ENCODE results near the gene EZR. TPM values are rescaled to one million over a fixed set of nuclear protein-coding genes. Genes with fewer than 3 reads are reported as not detected.

EZR gene
- total RNA-seq, 1 donor from 2014 or later: 254 TPM

DNA sequence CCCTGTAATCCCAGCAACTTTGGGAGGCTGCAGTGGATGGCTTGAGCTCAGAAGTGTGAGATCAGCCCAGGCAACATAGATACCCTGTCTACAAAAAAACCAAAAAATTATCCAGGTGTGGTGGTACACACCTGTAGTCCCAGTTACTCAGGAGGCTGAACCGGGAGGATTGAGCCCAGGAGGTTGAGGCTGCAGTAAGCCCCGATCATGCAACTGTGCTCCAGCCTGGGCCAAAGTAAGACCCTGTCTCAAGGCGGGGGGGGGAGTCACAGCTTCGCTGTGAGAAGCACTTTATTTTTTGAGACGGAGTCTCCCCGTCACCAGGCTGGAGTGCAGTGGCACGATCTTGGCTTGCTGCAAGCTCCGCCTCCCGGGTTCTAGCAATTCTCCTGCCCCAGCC, 54.2 kb downstream of the EZR start:
- H3K4me2 ChIP-seq (ENCODE audit: low read length): no peak overlapping the region
- Mint-ChIP-seq H3K4me3 (ENCODE audit: unreplicated experiment) (no peak overlapping the region), H3K27ac (ENCODE audit: unreplicated experiment) (no peak overlapping the region), H3K4me1 (ENCODE audit: low read depth, unreplicated experiment) (peaks cover 2% of the 10 kb centered on the region), H3K9me3 (ENCODE audit: unreplicated experiment) (no peaks in the 10 kb centered on the region), H3K36me3 (ENCODE audit: low read depth, unreplicated experiment) (peaks cover 30% of the 10 kb centered on the region), H3K27me3 (ENCODE audit: low read depth, unreplicated experiment) (no peaks in the 10 kb centered on the region)
- peaks cover 44% of the 10 kb centered on the region for H3K36me3 ChIP-seq (ENCODE audit: insufficient read depth, low read length)
- no peak for TF ChIP-seq EZH2 (IDR thresholded peaks at IDR 0.05; ENCODE audit: insufficient read depth, low read length)
- TF ChIP-seq, protein P1, sequence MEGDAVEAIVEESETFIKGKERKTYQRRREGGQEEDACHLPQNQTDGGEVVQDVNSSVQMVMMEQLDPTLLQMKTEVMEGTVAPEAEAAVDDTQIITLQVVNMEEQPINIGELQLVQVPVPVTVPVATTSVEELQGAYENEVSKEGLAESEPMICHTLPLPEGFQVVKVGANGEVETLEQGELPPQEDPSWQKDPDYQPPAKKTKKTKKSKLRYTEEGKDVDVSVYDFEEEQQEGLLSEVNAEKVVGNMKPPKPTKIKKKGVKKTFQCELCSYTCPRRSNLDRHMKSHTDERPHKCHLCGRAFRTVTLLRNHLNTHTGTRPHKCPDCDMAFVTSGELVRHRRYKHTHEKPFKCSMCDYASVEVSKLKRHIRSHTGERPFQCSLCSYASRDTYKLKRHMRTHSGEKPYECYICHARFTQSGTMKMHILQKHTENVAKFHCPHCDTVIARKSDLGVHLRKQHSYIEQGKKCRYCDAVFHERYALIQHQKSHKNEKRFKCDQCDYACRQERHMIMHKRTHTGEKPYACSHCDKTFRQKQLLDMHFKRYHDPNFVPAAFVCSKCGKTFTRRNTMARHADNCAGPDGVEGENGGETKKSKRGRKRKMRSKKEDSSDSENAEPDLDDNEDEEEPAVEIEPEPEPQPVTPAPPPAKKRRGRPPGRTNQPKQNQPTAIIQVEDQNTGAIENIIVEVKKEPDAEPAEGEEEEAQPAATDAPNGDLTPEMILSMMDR (IDR thresholded peaks at IDR 0.05; ENCODE audit: insufficient read depth, low read depth, low read length): no peak
- H3K79me2 ChIP-seq (ENCODE audit: insufficient read depth, low read length): no peaks in the 10 kb centered on the region
- H3K4me1 ChIP-seq (ENCODE audit: insufficient read depth, low read length): no peaks in the 10 kb centered on the region
- DNase-seq (ENCODE audit: low read depth) (no peak), FAIRE-seq (no peak)
- no peak overlapping the region for H2AFZ ChIP-seq (ENCODE audit: low read depth, low read length)
- peaks cover 6% of the 10 kb centered on the region for H4K20me1 ChIP-seq (ENCODE audit: insufficient read depth, low read length)
- no peak overlapping the region for H3K27ac ChIP-seq (ENCODE audit: low read depth, low read length)
- H3K27me3 ChIP-seq (ENCODE audit: insufficient read depth, low read length): no peaks in the 10 kb centered on the region
- no peak overlapping the region for H3K9ac ChIP-seq (ENCODE audit: low read length)
- no peak overlapping the region for H3K4me3 ChIP-seq (ENCODE audit: insufficient read depth, low read depth, low read length)
- H3K9me3 ChIP-seq (ENCODE audit: insufficient read depth, low read depth, low read length): no peaks in the 10 kb centered on the region

DNA sequence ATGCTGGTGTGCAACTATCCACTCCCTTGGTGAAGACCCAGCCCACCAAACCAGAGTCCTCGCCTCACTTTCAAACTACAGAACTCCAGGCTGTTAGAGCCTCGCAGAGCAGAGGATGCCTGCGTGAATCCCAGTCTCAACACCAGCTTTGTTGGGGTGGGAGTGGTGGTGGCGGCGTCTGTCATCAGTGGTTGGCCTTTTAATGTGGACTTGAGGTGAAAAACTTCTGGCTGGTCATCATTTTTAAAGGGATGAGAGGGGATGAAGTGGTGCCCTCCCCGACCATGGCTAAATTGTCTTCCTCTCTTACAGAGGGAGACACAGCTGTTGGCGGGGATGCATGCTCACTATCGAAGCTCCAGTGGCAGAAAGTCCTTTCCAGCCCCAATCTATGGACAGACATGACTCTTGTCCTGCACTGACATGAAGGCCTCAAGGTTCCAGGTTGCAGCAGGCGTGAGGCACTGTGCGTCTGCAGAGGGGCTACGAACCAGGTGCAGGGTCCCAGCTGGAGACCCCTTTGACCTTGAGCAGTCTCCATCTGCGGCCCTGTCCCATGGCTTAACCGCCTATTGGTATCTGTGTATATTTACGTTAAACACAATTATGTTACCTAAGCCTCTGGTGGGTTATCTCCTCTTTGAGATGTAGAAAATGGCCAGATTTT, 54.9 kb downstream of the EZR start:
- Histone ChIP-seq H4K20me1 (ENCODE audit: insufficient read depth, low read length) (peaks cover 6% of the 10 kb centered on the region), H3K4me2 (ENCODE audit: low read length) (no peak overlapping the region), H3K36me3 (ENCODE audit: insufficient read depth, low read length) (peaks cover 38% of the 10 kb centered on the region), H2AFZ (ENCODE audit: low read depth, low read length) (no peak overlapping the region), H3K79me2 (ENCODE audit: insufficient read depth, low read length) (no peaks in the 10 kb centered on the region), H3K9ac (ENCODE audit: low read length) (no peak overlapping the region), H3K4me1 (ENCODE audit: insufficient read depth, low read length) (no peaks in the 10 kb centered on the region), H3K27me3 (ENCODE audit: insufficient read depth, low read length) (no peaks in the 10 kb centered on the region), H3K27ac (ENCODE audit: low read depth, low read length) (no peak overlapping the region), H3K4me3 (ENCODE audit: insufficient read depth, low read depth, low read length) (no peak overlapping the region), H3K9me3 (ENCODE audit: insufficient read depth, low read depth, low read length) (no peaks in the 10 kb centered on the region)
- H3K27me3 Mint-ChIP-seq (ENCODE audit: low read depth, unreplicated experiment): no peaks in the 10 kb centered on the region
- H3K4me3 Mint-ChIP-seq (ENCODE audit: unreplicated experiment): no peak overlapping the region
- H3K36me3 Mint-ChIP-seq (ENCODE audit: low read depth, unreplicated experiment): peaks cover 24% of the 10 kb centered on the region
- DNase-seq (ENCODE audit: low read depth): no peak
- no peaks in the 10 kb centered on the region for H3K9me3 Mint-ChIP-seq (ENCODE audit: unreplicated experiment)
- no peaks in the 10 kb centered on the region for H3K4me1 Mint-ChIP-seq (ENCODE audit: low read depth, unreplicated experiment)
- FAIRE-seq: no peak
- H3K27ac Mint-ChIP-seq (ENCODE audit: unreplicated experiment): no peak overlapping the region
- no peak for TF ChIP-seq EZH2 (IDR thresholded peaks at IDR 0.05; ENCODE audit: insufficient read depth, low read length)
- TF ChIP-seq, protein P1 (IDR thresholded peaks at IDR 0.05; ENCODE audit: insufficient read depth, low read depth, low read length): no peak

DNA sequence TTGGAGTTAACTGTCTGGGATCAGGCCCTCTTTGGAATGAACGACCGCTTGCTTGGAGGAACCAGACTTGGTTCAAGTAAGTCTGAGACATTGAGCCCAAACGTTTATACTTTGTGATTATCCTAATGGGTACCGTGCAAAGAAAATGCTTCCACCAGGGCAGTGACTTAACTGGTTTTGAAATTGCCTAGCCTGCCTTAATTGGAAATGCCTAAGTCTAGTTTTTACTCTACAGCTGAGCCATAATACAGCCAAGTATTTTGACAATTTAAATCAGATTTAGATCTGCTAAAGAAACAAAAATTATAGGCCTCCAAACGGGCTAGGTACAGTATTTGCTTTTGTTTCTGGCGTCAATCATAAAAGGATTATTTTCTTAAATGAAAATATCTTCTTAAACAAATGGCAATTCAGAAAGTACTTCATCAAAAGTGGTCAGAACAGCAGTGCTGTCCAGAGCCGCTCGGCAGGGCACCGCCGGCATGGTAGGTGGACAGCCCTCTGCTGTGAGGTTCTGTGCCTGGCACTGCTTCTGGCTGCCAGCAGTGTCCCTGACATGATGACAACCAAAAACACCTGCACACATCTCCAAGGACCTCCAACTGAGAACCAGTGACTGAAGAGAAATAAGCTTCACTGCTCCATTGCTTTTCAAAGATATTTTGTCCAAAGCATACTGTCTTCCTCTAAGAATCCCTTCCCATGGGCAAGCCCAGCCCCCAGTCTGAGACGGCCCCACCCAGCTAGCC, 55.6 kb downstream of the EZR start:
- no peak overlapping the region for H3K9ac ChIP-seq (ENCODE audit: low read length)
- no peaks in the 10 kb centered on the region for H3K9me3 ChIP-seq (ENCODE audit: insufficient read depth, low read depth, low read length)
- TF ChIP-seq EZH2 (IDR thresholded peaks at IDR 0.05; ENCODE audit: insufficient read depth, low read length): no peak
- TF ChIP-seq, protein P1 (IDR thresholded peaks at IDR 0.05; ENCODE audit: insufficient read depth, low read depth, low read length): no peak
- Mint-ChIP-seq H3K4me3 (ENCODE audit: unreplicated experiment) (no peak overlapping the region), H3K36me3 (ENCODE audit: low read depth, unreplicated experiment) (peaks cover 17% of the 10 kb centered on the region), H3K27ac (ENCODE audit: unreplicated experiment) (no peak overlapping the region), H3K4me1 (ENCODE audit: low read depth, unreplicated experiment) (no peaks in the 10 kb centered on the region), H3K27me3 (ENCODE audit: low read depth, unreplicated experiment) (peaks cover 3% of the 10 kb centered on the region), H3K9me3 (ENCODE audit: unreplicated experiment) (no peaks in the 10 kb centered on the region)
- H3K36me3 ChIP-seq (ENCODE audit: insufficient read depth, low read length): peaks cover 33% of the 10 kb centered on the region
- H3K27ac ChIP-seq (ENCODE audit: low read depth, low read length): no peak overlapping the region
- DNase-seq (ENCODE audit: low read depth) (no peak), FAIRE-seq (no peak)
- H3K4me2 ChIP-seq (ENCODE audit: low read length): no peak overlapping the region
- H2AFZ ChIP-seq (ENCODE audit: low read depth, low read length): no peak overlapping the region
- no peaks in the 10 kb centered on the region for H3K27me3 ChIP-seq (ENCODE audit: insufficient read depth, low read length)
- no peaks in the 10 kb centered on the region for H3K4me1 ChIP-seq (ENCODE audit: insufficient read depth, low read length)
- H3K79me2 ChIP-seq (ENCODE audit: insufficient read depth, low read length): no peaks in the 10 kb centered on the region
- H3K4me3 ChIP-seq (ENCODE audit: insufficient read depth, low read depth, low read length): no peak overlapping the region
- H4K20me1 ChIP-seq (ENCODE audit: insufficient read depth, low read length): peaks cover 6% of the 10 kb centered on the region
